ENCODE results near the gene MYO9B.

GRCh38 chr19:17245535-17245984 is 170.0 kb downstream of the MYO9B start, which contains the start of gene NR2F6:
- TF ChIP-seq CTCF (IDR thresholded peaks at IDR 0.05 in 2 of 3, conservative IDR thresholded peaks at IDR 0.05 in 1 of 3; ENCODE audit: borderline replicate concordance in 1 of 3, insufficient read depth in 1 of 3, low read depth in 2 of 3, low read length in 2 of 3) (no peak), EZH2phosphoT487 (IDR thresholded peaks at IDR 0.05; ENCODE audit: borderline replicate concordance) (no peak), EZH2 (IDR thresholded peaks at IDR 0.05) (no peak), POLR2AphosphoS5 (IDR thresholded peaks at IDR 0.05; ENCODE audit: low read depth, low read length) (peak; percentile 59), POLR2A (IDR thresholded peaks at IDR 0.05; ENCODE audit: borderline replicate concordance, extremely low read depth, insufficient read depth, insufficient read length) (no peak), ZBTB33 (IDR thresholded peaks at IDR 0.05; ENCODE audit: extremely low read depth, insufficient replicate concordance, low read length) (no peak), YY1 (IDR thresholded peaks at IDR 0.05; ENCODE audit: extremely low read depth, insufficient replicate concordance, low read depth, low read length) (no peak), ATF3 (IDR thresholded peaks at IDR 0.05) (no peak), ZFX (IDR thresholded peaks at IDR 0.05) (peak; percentile 64)

Measured in HCT116 (cell line).